ENCODE measurements around the gene SLC39A11.

The SLC39A11 gene

DNA sequence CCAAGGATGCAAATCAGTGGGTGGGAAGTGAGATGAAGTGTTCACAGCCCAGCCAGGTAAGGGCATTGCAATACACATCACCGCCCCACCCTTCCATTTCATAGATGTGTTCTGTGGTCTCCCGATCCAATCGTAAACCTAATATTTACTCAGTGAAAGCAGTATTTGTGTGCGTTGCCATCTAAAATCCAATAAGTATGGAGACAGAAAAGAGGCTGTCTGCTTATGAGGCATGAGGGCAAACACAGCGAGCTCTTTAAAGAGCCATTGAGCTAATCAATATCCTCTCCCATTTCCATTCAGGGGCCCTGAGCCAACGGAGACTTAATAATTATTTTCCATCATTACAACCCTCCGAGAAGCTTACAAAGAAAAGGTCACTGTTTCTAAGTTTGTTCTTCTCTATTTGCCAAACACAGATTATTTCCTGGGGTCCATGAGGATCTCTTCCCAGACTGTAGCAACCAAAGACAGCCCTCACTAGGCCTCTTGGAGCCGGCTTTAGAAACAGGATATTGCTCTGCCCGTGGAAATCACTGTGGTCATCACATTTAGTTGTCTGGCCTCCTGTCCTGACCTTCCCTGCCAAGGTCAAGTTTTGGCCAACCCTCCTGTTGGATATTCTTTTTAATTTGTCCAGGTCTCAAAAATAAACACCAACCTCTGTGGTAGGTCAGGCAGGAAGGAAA lies 120.1 kb downstream of the SLC39A11 start:
- no peak overlapping the region for H2AFZ ChIP-seq (ENCODE audit: low read depth)
- no peak overlapping the region for H3K9ac ChIP-seq
- no peaks in the 10 kb centered on the region for H3K4me1 ChIP-seq (ENCODE audit: low read depth, poor library complexity, severe bottlenecking)
- H3K27ac ChIP-seq: no peak overlapping the region
- H3K36me3 ChIP-seq (ENCODE audit: insufficient read depth): no peaks in the 10 kb centered on the region
- TF ChIP-seq, protein P1, sequence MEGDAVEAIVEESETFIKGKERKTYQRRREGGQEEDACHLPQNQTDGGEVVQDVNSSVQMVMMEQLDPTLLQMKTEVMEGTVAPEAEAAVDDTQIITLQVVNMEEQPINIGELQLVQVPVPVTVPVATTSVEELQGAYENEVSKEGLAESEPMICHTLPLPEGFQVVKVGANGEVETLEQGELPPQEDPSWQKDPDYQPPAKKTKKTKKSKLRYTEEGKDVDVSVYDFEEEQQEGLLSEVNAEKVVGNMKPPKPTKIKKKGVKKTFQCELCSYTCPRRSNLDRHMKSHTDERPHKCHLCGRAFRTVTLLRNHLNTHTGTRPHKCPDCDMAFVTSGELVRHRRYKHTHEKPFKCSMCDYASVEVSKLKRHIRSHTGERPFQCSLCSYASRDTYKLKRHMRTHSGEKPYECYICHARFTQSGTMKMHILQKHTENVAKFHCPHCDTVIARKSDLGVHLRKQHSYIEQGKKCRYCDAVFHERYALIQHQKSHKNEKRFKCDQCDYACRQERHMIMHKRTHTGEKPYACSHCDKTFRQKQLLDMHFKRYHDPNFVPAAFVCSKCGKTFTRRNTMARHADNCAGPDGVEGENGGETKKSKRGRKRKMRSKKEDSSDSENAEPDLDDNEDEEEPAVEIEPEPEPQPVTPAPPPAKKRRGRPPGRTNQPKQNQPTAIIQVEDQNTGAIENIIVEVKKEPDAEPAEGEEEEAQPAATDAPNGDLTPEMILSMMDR (conservative IDR thresholded peaks at IDR 0.05; ENCODE audit: low read depth, low read length): no peak
- no peaks in the 10 kb centered on the region for H4K20me1 ChIP-seq (ENCODE audit: insufficient read depth)
- no peak overlapping the region for H3K4me3 ChIP-seq (IDR thresholded peaks at IDR 0.05; ENCODE audit: insufficient read depth, low read depth, low read length)
- H3K4me2 ChIP-seq: no peak overlapping the region
- H3K27me3 ChIP-seq (ENCODE audit: insufficient read depth, low read depth): no peaks in the 10 kb centered on the region
- no peaks in the 10 kb centered on the region for H3K79me2 ChIP-seq (ENCODE audit: insufficient read depth, low read depth)

DNA sequence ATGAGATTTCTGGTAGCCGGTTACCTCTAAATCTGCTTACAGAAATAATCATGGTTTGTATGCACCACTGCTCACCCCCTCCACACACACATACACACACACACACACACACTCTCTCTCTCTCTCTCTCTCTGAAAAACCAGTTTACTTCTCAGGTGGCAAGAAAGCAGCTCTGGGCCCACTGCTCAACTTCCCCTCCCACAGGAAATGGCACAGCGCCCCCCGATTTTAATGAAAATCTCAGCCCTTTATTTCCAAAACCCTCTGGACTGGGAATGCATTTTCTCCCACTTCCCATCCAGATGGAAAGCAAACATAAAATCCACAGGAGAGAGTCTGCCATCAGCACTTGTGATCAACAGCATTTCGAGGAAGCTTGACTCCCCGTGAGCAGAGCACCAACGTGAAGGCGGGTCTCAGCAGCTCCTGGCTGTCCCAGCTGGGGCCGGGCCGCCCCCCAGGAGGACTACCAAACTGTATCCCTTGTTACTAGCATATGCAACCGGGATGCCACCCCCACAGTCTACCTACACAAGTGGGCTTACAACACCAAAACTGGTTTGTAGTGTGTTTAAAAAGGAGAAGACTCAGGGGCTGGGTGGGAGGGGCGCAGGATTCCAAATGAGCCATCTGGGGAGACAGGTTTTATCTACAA lies 121.1 kb downstream of the SLC39A11 start:
- Histone ChIP-seq H3K4me1 (ENCODE audit: low read depth, poor library complexity, severe bottlenecking) (no peaks in the 10 kb centered on the region), H3K36me3 (ENCODE audit: insufficient read depth) (no peaks in the 10 kb centered on the region), H3K79me2 (ENCODE audit: insufficient read depth, low read depth) (no peaks in the 10 kb centered on the region), H2AFZ (ENCODE audit: low read depth) (no peak overlapping the region), H3K27me3 (ENCODE audit: insufficient read depth, low read depth) (no peaks in the 10 kb centered on the region), H3K27ac (no peak overlapping the region), H3K9ac (no peak overlapping the region), H3K4me2 (no peak overlapping the region), H3K4me3 (IDR thresholded peaks at IDR 0.05; ENCODE audit: insufficient read depth, low read depth, low read length) (no peak overlapping the region), H4K20me1 (ENCODE audit: insufficient read depth) (no peaks in the 10 kb centered on the region)
- TF ChIP-seq, protein P1 (conservative IDR thresholded peaks at IDR 0.05; ENCODE audit: low read depth, low read length): no peak

DNA sequence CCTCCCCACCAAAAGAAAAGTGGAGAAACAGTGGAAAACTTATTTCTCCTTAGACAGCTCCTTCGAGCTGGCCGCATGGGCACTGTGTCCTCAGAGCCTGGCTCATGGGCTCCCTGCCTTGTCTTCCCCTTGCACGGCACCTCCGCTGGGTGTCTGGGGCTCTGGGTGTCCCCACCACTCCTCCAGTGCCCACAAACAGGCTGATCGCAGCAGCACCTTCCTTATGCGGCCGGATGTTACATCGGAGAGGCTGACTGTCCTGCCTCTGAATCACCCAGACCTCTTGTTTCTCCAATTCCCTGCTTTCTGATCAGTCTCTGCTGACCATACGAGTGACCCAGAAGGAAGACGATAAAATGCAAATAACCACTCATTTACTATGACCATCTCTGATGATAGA lies 121.7 kb downstream of the SLC39A11 start:
- Histone ChIP-seq H3K27me3 (ENCODE audit: insufficient read depth, low read depth) (no peaks in the 10 kb centered on the region), H3K4me2 (no peak overlapping the region), H3K36me3 (ENCODE audit: insufficient read depth) (no peaks in the 10 kb centered on the region), H3K9ac (no peak overlapping the region), H3K4me1 (ENCODE audit: low read depth, poor library complexity, severe bottlenecking) (no peaks in the 10 kb centered on the region), H2AFZ (ENCODE audit: low read depth) (no peak overlapping the region), H3K27ac (no peak overlapping the region), H4K20me1 (ENCODE audit: insufficient read depth) (no peaks in the 10 kb centered on the region), H3K79me2 (ENCODE audit: insufficient read depth, low read depth) (no peaks in the 10 kb centered on the region), H3K4me3 (IDR thresholded peaks at IDR 0.05; ENCODE audit: insufficient read depth, low read depth, low read length) (no peak overlapping the region)
- TF ChIP-seq, protein P1 (conservative IDR thresholded peaks at IDR 0.05; ENCODE audit: low read depth, low read length): no peak

DNA sequence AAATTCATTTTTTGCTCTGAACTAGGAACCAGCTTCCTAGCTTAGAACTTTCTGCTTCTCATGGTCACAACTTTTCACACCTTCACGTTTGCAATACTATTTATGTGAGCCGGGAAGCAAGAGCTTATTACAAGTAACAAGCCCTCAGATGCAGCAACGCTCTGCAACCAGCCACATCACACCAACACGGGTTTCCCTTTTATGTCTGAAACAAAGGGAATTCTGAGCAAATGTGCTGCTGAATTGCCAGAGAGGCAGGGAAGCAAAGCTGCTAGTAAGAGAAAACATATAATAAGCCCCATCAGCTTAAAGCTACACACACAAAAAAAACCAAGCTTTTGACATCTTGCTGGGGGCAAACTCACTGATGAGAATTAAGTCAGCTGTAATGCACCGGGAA lies 122.2 kb downstream of the SLC39A11 start:
- TF ChIP-seq, protein P1 (conservative IDR thresholded peaks at IDR 0.05; ENCODE audit: low read depth, low read length): no peak
- Histone ChIP-seq H3K9ac (no peak overlapping the region), H3K27me3 (ENCODE audit: insufficient read depth, low read depth) (no peaks in the 10 kb centered on the region), H3K27ac (no peak overlapping the region), H3K4me2 (no peak overlapping the region), H4K20me1 (ENCODE audit: insufficient read depth) (no peaks in the 10 kb centered on the region), H3K4me1 (ENCODE audit: low read depth, poor library complexity, severe bottlenecking) (no peaks in the 10 kb centered on the region), H3K4me3 (IDR thresholded peaks at IDR 0.05; ENCODE audit: insufficient read depth, low read depth, low read length) (no peak overlapping the region), H2AFZ (ENCODE audit: low read depth) (no peak overlapping the region), H3K79me2 (ENCODE audit: insufficient read depth, low read depth) (no peaks in the 10 kb centered on the region), H3K36me3 (ENCODE audit: insufficient read depth) (no peaks in the 10 kb centered on the region)
